Fibroblast of villous mesenchyme (primary cell): ENCODE data around the gene FAM240B. TPM values are rescaled to one million over a fixed set of nuclear protein-coding genes. Genes with fewer than 3 reads are reported as not detected.

Source experiments
- DNase-seq: peaks from one replicate; pipeline ENCODE4 v3.0.0-alpha.2; 2010; ENCODE audit warnings: low read depth
- H3K4me3 ChIP-seq: 2 replicates; pipeline ENCODE4 v1.5.1; 2011; ENCODE audit warnings: low read depth, mild to moderate bottlenecking, low read length
- CTCF ChIP-seq: IDR thresholded peaks from 2 replicates; pipeline ENCODE4 v1.5.1; 2012; ENCODE audit warnings: low read depth, mild to moderate bottlenecking, low read length; ENCODE audit not compliant: insufficient read depth
- total RNA-seq: library from RNA; depleted of rRNA; stranded (reverse); fragments of >200 nt; gene quantifications from 2 replicates; pipeline ENCODE4 v1.2.3, GENCODE V29; 2012

FAM240B gene
- total RNA-seq, 1 donor, result not detected

- TF ChIP-seq CTCF, result peak; percentile 42
- no peak overlapping the region for H3K4me3 ChIP-seq
- DNase-seq, result no peak
Measured at GRCh38 chr9:38707885-38708637, 11.9 kb downstream of the FAM240B start.

- H3K4me3 ChIP-seq, result no peak overlapping the region
- no peak for DNase-seq
- no peak for TF ChIP-seq CTCF
Measured at GRCh38 chr9:38706493-38706892, 13.4 kb downstream of the FAM240B start.

GRCh38 chr9:38705917-38706316 is 14.0 kb downstream of the FAM240B start:
- DNase-seq, result no peak
- no peak overlapping the region for H3K4me3 ChIP-seq
- TF ChIP-seq CTCF, result no peak

GRCh38 chr9:38700695-38701094 is 19.2 kb downstream of the FAM240B start:
- no peak for DNase-seq
- TF ChIP-seq CTCF, result no peak
- no peak overlapping the region for H3K4me3 ChIP-seq

GRCh38 chr9:38699337-38699736 is 20.6 kb downstream of the FAM240B start:
- TF ChIP-seq CTCF, result no peak
- DNase-seq, result no peak
- no peak overlapping the region for H3K4me3 ChIP-seq

GRCh38 chr9:38697776-38698300 is 22.1 kb downstream of the FAM240B start:
- no peak for DNase-seq
- H3K4me3 ChIP-seq, result no peak overlapping the region
- TF ChIP-seq CTCF, result no peak
